ENCODE results near the gene CAPZA2.

Gene CAPZA2

DNA sequence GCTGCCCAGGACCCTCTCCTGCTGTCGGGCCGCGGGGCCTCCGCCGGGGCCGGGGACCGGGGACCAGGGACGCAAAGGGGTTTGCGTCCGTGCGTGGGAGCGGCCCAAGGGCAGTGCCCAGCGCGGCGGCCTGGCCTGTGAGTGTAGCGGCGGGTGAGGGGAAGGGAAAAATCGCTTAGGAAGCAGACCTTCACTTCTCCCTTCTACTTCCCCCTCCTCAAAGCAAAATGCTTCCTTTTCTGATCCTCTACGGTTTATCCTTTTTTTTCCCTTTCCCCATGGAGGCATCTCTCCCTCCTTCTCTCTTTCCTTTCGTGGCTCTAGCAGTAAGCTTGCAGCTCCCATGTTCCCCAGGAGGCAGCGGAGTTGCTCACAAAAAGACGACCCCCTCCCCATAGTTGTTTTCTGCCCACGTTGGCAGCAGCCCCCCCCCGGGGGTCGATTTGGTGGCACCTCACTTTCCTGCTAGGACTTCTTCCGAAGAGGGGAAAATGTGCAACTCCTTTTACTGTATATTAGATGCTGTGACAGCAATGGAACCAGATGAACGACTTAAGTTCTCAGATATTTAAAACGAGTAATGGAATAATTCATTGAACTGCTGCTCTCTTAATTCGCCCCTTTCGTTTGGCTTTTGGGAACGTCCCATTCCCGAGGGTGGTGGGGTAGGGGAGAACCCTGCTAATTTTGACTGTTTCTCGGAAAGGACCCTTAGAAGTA, 724 bp downstream of the CAPZA2 start:
- no peak for DNase-seq (ENCODE audit: low read depth in 3 of 3)

- no peak for DNase-seq (ENCODE audit: low read depth in 3 of 3)
Observed at GRCh38 chr7:116863936-116864500, 1.6 kb downstream of the CAPZA2 start.

GRCh38 chr7:116871061-116871700, 8.8 kb downstream of the CAPZA2 start:
- no peak for DNase-seq (ENCODE audit: low read depth in 3 of 3)

DNA sequence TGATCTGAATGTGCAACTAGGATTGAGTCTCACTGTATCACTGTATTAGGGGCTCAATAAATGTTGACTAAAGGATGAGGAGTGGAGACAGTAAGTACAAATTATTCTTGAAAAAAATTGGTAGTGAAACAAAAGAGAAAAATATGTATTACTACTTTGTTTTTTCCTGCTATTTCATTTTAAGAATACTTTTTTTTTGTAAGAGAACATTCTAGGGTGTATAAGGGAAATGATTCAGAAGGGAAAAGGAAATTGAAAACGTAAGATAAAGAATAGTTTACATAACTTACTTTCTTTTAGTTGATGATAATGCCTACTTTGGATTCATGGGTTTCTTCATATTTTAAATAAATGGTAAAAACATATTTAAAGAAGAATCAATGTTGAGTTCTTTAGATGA, 9.6 kb downstream of the CAPZA2 start:
- DNase-seq (ENCODE audit: low read depth in 3 of 3) = no peak

DNA sequence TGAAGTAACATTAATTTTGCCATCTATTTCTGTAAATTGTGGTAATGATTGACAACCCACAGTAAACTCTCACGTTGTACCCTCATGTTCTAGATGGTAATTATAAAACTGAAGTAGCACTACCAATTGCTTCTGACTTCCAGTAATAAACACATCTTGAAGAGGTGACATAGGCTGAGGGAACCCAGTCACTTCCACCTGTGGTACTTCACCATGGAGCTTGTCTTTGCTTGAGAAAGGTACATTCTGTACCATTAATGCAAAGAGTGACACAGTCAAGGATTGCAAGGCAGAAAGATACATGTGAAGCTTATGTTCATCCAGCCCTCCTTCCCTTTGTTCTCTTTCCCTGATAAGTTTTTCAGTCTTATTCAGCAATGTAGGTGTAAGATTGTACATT, 11.2 kb downstream of the CAPZA2 start:
- DNase-seq (ENCODE audit: low read depth in 3 of 3) = no peak

- no peak for DNase-seq (ENCODE audit: low read depth in 3 of 3)
Observed at GRCh38 chr7:116876664-116877442, 14.5 kb downstream of the CAPZA2 start.

DNA sequence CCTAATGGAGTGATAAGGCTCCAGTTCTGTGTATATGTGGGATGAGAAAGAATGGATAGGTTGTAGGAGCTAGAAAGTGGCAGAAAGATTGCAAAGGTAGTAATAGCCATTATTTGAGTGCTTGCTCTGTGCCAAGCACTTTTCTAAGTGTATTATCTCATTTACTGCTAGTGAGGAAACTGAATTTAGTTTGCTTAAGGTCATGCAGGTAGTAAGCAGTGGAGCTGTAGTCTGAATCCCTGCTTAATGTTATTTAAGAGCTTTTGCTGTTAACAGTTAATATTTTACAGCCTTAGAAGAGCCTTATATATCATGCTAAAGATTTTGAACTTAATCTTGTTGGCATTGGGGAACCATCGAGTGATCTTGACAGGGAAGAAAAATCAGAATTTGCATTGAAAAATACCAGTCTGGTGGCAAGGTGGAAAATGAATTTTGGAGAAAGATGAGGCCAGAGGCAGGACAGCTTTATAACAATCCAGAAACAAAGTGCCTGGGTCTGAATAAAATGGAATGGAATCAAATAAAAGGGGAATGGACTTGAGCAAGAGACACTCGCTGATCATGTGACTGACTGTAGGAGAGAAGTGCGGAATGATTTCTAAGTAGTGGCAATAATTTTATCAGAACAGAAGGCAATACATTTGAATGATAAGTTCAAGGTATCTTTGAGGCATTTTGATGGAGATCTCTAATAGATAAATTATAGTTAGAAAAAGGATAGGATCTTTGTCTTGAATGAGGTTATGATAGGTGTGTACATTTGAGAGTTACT, 15.2 kb downstream of the CAPZA2 start:
- no peak for DNase-seq (ENCODE audit: low read depth in 3 of 3)

- DNase-seq (ENCODE audit: low read depth in 3 of 3) = no peak
Observed at GRCh38 chr7:116884691-116885090, 22.3 kb downstream of the CAPZA2 start.

DNA sequence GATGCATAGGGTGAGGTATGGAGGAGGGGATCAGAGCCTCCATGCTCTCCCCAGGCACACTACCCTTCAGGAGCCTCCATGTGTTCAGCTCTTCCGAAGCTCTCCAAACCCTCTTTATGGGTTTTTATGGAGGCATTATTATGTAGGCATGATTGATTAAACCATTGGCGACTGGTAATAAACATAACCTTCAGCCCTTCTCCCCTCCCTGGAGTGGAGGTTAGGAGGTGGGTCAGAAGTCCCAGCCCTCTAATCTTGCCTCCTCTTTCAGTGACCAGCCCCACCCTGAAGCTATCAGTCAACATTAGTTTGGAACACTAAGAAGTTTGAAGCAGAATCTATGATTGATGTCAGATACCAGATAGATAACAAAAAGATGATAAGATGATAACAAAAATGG, 23.3 kb downstream of the CAPZA2 start:
- no peak for DNase-seq (ENCODE audit: low read depth in 3 of 3)

GRCh38 chr7:116886543-116887156, 24.3 kb downstream of the CAPZA2 start:
- no peak for DNase-seq (ENCODE audit: low read depth in 3 of 3)

DNA sequence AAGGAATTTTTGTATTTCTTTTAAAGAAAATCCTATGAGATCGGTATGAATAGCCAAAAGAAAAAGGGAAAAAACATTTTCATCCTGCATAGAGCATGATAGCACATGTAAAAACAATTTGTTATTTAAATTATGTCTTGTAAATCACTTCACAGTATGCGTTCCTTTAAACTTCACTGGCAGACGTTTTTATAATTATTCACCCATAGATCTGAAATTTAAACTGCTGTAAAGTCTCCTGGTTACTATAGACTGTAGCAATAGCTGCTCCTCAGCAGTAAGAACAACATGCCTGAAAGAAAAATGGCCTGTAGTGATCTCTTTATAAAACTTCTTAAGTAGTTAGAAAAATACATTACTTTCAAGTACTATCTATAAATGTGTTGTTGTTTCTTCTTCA, 26.5 kb downstream of the CAPZA2 start:
- no peak for DNase-seq (ENCODE audit: low read depth in 3 of 3)

DNA sequence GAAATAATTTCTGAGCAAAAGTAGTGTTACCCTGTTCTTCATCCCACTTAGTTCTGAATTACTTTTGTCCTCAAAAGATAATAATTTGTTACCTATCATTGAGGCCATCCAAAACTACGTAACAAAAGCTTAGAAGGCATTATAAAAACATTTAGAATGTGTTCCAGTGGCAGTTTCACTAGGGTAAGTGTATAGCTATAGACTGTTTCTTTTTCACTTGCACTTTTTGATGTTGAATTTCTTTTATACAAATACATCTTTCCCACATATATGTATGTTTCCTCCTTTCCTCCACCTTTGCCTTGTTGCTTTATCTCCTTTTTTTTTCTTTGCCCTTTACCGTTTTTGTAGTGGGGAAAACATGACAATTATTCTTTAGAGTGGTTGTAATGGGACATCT, 33.5 kb downstream of the CAPZA2 start:
- DNase-seq (ENCODE audit: low read depth in 3 of 3) = no peak

GRCh38 chr7:116897661-116898060, 35.3 kb downstream of the CAPZA2 start:
- DNase-seq (ENCODE audit: low read depth in 3 of 3) = no peak

DNA sequence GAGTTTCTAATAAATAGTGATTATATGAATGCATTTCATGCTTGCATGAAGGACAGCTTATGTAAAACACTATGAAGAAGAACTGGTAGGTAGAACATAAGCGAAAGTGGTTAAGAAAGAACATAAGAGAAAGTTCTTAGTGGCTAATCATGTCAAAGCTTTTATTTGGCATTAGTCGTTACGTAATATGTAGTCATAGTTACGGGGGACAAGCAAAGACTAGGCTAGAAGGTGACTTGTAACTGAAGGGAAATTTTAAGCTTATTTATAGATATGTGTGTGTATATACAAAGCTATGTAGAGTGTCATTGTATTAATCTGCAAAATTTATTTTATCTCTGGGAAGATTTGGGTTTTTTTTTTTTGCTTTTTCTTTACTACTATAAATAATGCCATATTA, 36.9 kb downstream of the CAPZA2 start:
- no peak for DNase-seq (ENCODE audit: low read depth in 3 of 3)

GRCh38 chr7:116901143-116901542, 38.8 kb downstream of the CAPZA2 start:
- no peak for DNase-seq (ENCODE audit: low read depth in 3 of 3)

GRCh38 chr7:116902867-116903266, 40.5 kb downstream of the CAPZA2 start:
- DNase-seq (ENCODE audit: low read depth in 3 of 3) = no peak

GRCh38 chr7:116906391-116906790, 44.0 kb downstream of the CAPZA2 start:
- no peak for DNase-seq (ENCODE audit: low read depth in 3 of 3)

DNA sequence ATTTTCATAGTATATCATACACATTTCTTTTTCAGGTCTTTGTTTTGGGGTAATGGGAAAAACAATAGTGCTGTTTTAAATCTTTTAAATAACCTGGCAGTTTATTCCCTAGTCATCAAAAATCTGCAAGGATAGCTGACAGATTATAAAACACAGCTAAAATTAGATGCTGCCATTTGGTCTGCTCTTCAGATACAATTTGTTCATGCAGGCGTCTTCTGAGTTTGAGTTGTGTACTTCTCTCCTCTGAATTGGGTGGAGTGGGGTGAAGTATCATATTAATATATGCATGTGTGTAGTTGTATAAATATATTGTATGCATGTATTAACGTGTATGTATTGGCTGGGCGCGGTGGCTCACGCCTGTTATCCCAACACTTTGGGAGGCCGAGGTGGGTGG, 48.0 kb downstream of the CAPZA2 start:
- no peak for DNase-seq (ENCODE audit: low read depth in 3 of 3)

- DNase-seq (ENCODE audit: low read depth in 3 of 3) = no peak
Observed at GRCh38 chr7:116911801-116912200, 49.4 kb downstream of the CAPZA2 start.

- DNase-seq (ENCODE audit: low read depth in 3 of 3) = no peak
Observed at GRCh38 chr7:116912269-116912909, 50.0 kb downstream of the CAPZA2 start.

GRCh38 chr7:116918704-116919103, 56.3 kb downstream of the CAPZA2 start:
- DNase-seq (ENCODE audit: low read depth in 3 of 3) = no peak

Data from stimulated activated CD4-positive, alpha-beta T cell treated with anti-CD3 and anti-CD28 coated beads, TNF-alpha, amount 100 ng/mL, for 24 hours (primary cell).